GM12878 (cell line): Measurements from ENCODE around the gene MESD.

Experiments used
- CREM ChIP-seq: IDR thresholded peaks from 2 replicates; pipeline ENCODE4 v1.6.1; 2014; ENCODE audit warnings: antibody characterized with exemption, low read depth
- CTCF ChIP-seq, 3 experiments: IDR thresholded peaks in 2 of 3; conservative IDR thresholded peaks in 1 of 3; 2 replicates each; pipeline ENCODE4 v1.5.1; 2011; ENCODE audit warnings: low read depth in 3 of 3, low read length in 3 of 3, mild to moderate bottlenecking in 3 of 3, control low read depth in 2 of 3, moderate library complexity in 2 of 3, inconsistent platforms in 1 of 3, mixed read lengths in 1 of 3; ENCODE audit not compliant: control insufficient read depth in 2 of 3, insufficient read depth in 1 of 3; ENCODE audit errors: extremely low read depth in 1 of 3
- DPF2 ChIP-seq: fragments of 450-650 bp; IDR thresholded peaks from 2 replicates; pipeline ENCODE4 v1.6.1; 2017; ENCODE audit warnings: mild to moderate bottlenecking
- GATAD2B ChIP-seq: fragments of 450-650 bp; conservative IDR thresholded peaks from 2 replicates; pipeline ENCODE4 v1.6.1; 2017; ENCODE audit warnings: low read depth, mild to moderate bottlenecking, moderate library complexity
- MTA3 ChIP-seq: IDR thresholded peaks from 2 replicates; pipeline ENCODE4 v1.6.1; 2012; ENCODE audit warnings: low read length, inconsistent platforms, borderline replicate concordance
- MXI1 ChIP-seq: fragments of 150-350 bp; IDR thresholded peaks from 2 replicates; pipeline ENCODE4 v1.6.1; 2011; ENCODE audit warnings: low read depth, mild to moderate bottlenecking, inconsistent platforms, low read length, improper control_type of control experiment
- RFX5 ChIP-seq: IDR thresholded peaks from 2 replicates; pipeline ENCODE4 v1.6.1; 2011; ENCODE audit warnings: low read depth, low read length, improper control_type of control experiment
- SKIL ChIP-seq: fragments of 450-650 bp; IDR thresholded peaks from 2 replicates; pipeline ENCODE4 v1.6.1; 2017; ENCODE audit warnings: mild to moderate bottlenecking, low read depth, inconsistent platforms; ENCODE audit not compliant: poor library complexity, severe bottlenecking
- SP1 ChIP-seq: IDR thresholded peaks from one replicate; pipeline ENCODE4 v1.6.1; 2011; ENCODE audit warnings: low read depth, low read length
- SREBF2 ChIP-seq: IDR thresholded peaks from 2 replicates; pipeline ENCODE4 v1.6.1; 2012; ENCODE audit warnings: mild to moderate bottlenecking, low read length

- no peak for TF ChIP-seq DPF2
- no peak for TF ChIP-seq MXI1
- TF ChIP-seq SKIL, result no peak
- TF ChIP-seq CTCF (IDR thresholded peaks at IDR 0.05 in 2 of 3, conservative IDR thresholded peaks at IDR 0.05 in 1 of 3; ENCODE audit: control insufficient read depth in 2 of 3, extremely low read depth in 1 of 3, insufficient read depth in 1 of 3, low read depth in 3 of 3, low read length in 3 of 3), result no peak
- TF ChIP-seq GATAD2B, result no peak
- no peak for TF ChIP-seq SP1
- no peak for TF ChIP-seq RFX5
- TF ChIP-seq MTA3, result no peak
- TF ChIP-seq CREM, result no peak
- TF ChIP-seq SREBF2, result no peak
These were observed 77.8 kb downstream of the MESD start for GRCh38 chr15:80911821-80912220.
